Panc1 (cell line): ENCODE measurements around the gene CREM.

Experiments
- POLR2AphosphoS5 ChIP-seq: IDR thresholded peaks from 2 replicates; pipeline ENCODE4 v1.6.1; 2012; ENCODE audit warnings: mild to moderate bottlenecking, low read depth, low read length, moderate library complexity
- REST ChIP-seq, 2 experiments: IDR thresholded peaks; 2 replicates each; pipeline ENCODE4 v1.6.1; 2011 to 2012; ENCODE audit warnings: low read depth in 2 of 2, control low read depth in 1 of 2, low read length in 1 of 2, mild to moderate bottlenecking in 1 of 2, moderate library complexity in 1 of 2; ENCODE audit not compliant: insufficient read depth in 1 of 2
- SIN3A ChIP-seq: IDR thresholded peaks from 2 replicates; pipeline ENCODE4 v1.6.1; 2012; ENCODE audit warnings: low read depth, mild to moderate bottlenecking, low read length, moderate library complexity, borderline replicate concordance; ENCODE audit not compliant: insufficient read depth
- TCF7L2 ChIP-seq: IDR thresholded peaks from 2 replicates; pipeline ENCODE4 v1.6.1; 2011; ENCODE audit warnings: mild to moderate bottlenecking, low read depth, low read length, inconsistent platforms
- TF ChIP-seq, protein P1 (sequence below): fragments of 450-650 bp; IDR thresholded peaks from 2 replicates; pipeline ENCODE4 v1.5.1; 2017; ENCODE audit warnings: mild to moderate bottlenecking

DNA sequence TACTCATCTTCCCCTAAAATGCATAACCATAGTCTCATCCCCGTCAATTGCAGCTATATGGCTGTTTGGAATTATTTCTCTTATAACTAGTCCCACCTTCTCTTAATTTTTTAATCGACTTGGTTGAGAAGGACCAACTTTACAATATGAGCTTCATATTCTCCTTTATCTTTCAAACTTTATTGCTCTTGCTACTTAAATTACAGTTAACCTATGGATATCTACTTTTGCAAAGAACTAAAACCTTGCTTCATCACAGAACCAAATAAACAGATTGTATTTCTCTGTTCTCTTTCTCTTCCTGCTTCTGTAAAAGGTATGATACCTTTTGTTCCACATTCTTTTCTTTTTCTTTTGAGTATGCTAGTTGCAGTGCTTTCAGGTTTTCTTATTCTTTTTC lies 6.1 kb downstream of the CREM start:
- no peak for TF ChIP-seq POLR2AphosphoS5
- TF ChIP-seq, protein P1, sequence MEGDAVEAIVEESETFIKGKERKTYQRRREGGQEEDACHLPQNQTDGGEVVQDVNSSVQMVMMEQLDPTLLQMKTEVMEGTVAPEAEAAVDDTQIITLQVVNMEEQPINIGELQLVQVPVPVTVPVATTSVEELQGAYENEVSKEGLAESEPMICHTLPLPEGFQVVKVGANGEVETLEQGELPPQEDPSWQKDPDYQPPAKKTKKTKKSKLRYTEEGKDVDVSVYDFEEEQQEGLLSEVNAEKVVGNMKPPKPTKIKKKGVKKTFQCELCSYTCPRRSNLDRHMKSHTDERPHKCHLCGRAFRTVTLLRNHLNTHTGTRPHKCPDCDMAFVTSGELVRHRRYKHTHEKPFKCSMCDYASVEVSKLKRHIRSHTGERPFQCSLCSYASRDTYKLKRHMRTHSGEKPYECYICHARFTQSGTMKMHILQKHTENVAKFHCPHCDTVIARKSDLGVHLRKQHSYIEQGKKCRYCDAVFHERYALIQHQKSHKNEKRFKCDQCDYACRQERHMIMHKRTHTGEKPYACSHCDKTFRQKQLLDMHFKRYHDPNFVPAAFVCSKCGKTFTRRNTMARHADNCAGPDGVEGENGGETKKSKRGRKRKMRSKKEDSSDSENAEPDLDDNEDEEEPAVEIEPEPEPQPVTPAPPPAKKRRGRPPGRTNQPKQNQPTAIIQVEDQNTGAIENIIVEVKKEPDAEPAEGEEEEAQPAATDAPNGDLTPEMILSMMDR, result no peak
- TF ChIP-seq REST (IDR thresholded peaks at IDR 0.05; ENCODE audit: insufficient read depth in 1 of 2, low read depth in 2 of 2, low read length in 1 of 2), result no peak
- TF ChIP-seq TCF7L2, result no peak
- TF ChIP-seq SIN3A, result no peak
